Left renal cortex interstitium (tissue), 4 donors: ENCODE measurements around the gene MRPL38. TPM values are rescaled to one million over a fixed set of nuclear protein-coding genes. Genes with fewer than 3 reads are reported as not detected.
"Not testable (repeated sequence)": the region's sequence is repeated elsewhere in the genome, so short reads cannot be mapped to it uniquely, and the experiment has no call there.

Experiments
- DNase-seq, 4 donors: peaks; one replicate each; pipeline ENCODE4 v3.0.0-alpha.2; 2013; ENCODE audit warnings: low read depth in 4 of 4, low spot score in 2 of 4, missing footprints in 1 of 4
- polyA plus RNA-seq, 4 donors: library from polyadenylated mRNA; unstranded; fragments of 120-200 nt; gene quantifications; one replicate each; pipeline ENCODE4 v1.2.1, GENCODE V29; 2013; ENCODE audit not compliant: insufficient read length in 4 of 4

MRPL38 gene
- polyA plus RNA-seq, 4 donors, result 72.9 to 113 (median 94.0) TPM

DNA sequence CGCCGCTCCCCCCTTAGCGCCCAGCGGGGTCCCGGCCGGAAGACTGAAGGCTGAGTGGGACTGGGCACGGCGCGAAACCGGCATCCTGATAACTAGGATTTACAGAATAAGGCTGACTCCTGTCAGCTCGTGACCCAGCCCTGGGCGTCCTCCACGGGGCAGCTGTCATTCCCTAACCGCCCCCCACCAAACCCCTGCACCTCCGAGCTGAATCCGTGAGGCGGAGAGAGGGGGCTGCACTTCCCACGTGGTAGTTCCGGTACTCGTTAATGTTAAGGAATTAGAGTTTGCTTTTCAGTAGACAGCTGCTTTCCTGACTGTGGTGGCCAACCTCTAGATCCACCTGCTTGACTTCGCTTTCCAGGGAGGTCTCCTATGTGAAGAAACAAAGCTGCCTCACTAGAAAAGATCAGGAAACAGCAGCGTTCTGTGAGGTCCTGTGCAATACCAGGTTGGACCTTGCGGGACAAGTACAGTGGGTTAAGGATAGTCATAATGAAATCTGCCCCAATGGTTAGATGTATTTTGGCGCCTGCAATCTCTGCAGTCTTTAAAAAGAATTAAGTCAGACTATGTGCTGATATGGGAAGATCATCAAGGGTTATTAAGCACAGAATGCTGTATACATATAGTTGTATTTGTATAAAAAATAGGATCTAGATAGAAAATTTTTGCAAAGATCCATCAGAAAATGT lies 48.5 kb downstream of the MRPL38 start:
- DNase-seq, result no peak

GRCh38 chr17:75855310-75856061 lies 49.2 kb downstream of the MRPL38 start, which contains the start of gene WBP2:
WBP2 (minus strand) TSS chr17:75855335; CDS start chr17:75855297, 38 bp downstream.
- DNase-seq, result peak; percentile 97 to 100 (median 99)

DNA sequence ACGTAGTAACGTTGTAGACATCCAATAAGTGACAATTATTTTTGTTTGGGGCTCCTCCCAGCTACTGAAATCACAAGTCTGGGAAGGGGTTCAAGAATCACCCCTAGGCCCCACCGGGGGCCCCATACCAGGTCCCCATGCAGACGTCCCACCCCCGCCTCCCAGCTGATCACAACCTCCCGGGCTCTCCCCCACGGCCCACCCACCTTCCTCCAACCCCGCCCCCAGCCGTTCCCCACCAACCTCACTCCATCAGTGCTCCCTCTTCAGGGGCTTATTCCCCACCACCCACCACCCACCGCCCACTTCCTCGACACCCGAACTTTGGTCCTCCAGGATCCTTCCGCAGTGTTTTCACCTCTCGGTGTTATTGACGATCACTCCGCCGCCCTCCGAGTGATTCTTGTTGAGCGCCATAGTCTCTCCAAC lies 49.8 kb downstream of the MRPL38 start:
- DNase-seq, result no peak

- DNase-seq, result no peak
These were observed 50.5 kb downstream of the MRPL38 start for GRCh38 chr17:75854101-75854748.

- no peak for DNase-seq
These were observed 51.3 kb downstream of the MRPL38 start for GRCh38 chr17:75853433-75853832.

DNA sequence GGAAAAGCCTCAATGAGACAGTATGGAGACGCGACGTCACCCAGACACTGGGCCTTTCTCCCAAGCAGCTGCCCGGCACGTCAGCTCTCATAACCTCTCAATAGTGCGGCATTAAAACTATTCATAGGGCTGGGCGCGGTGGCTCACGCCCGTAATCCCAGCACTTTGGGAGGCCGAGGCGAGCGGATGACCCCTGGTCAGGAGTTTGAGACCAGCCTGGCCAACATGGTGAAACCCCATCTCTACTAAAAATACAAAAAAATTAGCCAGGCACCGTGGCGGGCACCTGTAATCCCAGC lies 53.0 kb downstream of the MRPL38 start:
- not testable (repeated sequence) for DNase-seq

GRCh38 chr17:75850928-75851692 lies 53.6 kb downstream of the MRPL38 start:
- no peak for DNase-seq

DNA sequence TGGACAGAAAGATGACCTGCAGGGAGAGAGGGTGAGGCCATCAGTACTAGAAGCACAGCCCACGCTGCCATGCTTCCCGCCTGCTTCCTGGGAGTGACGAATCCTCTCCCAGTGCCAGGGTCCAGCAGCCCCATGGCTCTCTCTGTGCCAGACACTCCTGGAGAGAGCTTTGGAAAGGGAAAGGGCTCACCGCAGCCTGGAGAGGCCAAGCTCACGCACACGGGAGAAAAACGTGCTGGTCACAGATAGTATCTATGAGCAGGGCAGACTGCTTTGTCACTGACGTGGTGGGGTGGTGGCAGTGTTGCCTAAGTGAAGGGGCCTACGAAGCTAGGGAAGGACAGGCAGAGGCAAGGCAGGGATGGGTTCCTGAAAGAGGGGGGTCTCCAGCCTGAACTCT lies 55.0 kb downstream of the MRPL38 start:
- DNase-seq, result no peak

- DNase-seq, result no peak
These were observed 55.4 kb downstream of the MRPL38 start for GRCh38 chr17:75849279-75849646.

Other genes starting within 250 kb of the MRPL38 start
- gene RECQL5, start 237.7 kb downstream of the MRPL38 start, polyA plus RNA-seq, result 10 to 100 TPM; 31.6 to 59.3 (median 46.1) TPM
- gene SAP30BP, start 237.5 kb downstream of the MRPL38 start, polyA plus RNA-seq, result 100 to 1,000 TPM in 2 of 4 donors, 10 to 100 TPM in 2; 89.1 to 103 (median 97.9) TPM
- gene ITGB4, start 183.4 kb downstream of the MRPL38 start, polyA plus RNA-seq, result 10 to 100 TPM; 11.3 to 16.5 (median 11.6) TPM
- gene GALK1, start 139.7 kb downstream of the MRPL38 start, polyA plus RNA-seq, result 10 to 100 TPM; 25.3 to 41.3 (median 32.1) TPM
- gene UNK, start 120.1 kb downstream of the MRPL38 start, polyA plus RNA-seq, result 10 to 100 TPM; 32.5 to 55.4 (median 44.9) TPM
- 1 to 10 TPM; 4.1 to 7.7 (median 5.7) TPM for gene UNC13D, start 60.5 kb downstream of the MRPL38 start, polyA plus RNA-seq
- gene WBP2, start 49.5 kb downstream of the MRPL38 start, polyA plus RNA-seq, result 10 to 100 TPM; 79.8 to 92.5 (median 84.8) TPM
- 1 to 10 TPM; 5.6 to 7.5 (median 6.6) TPM for gene TRIM47, start 26.3 kb downstream of the MRPL38 start, polyA plus RNA-seq
- 10 to 100 TPM; 12.2 to 19.6 (median 15.9) TPM for gene TRIM65, start 7.9 kb downstream of the MRPL38 start, polyA plus RNA-seq
- gene FBF1, start 36.2 kb upstream of the MRPL38 start, polyA plus RNA-seq, result 10 to 100 TPM in 2 of 4 donors, 1 to 10 TPM in 2; 5.5 to 16.9 (median 10.8) TPM
- 10 to 100 TPM; 28.2 to 37.6 (median 36.2) TPM for gene ACOX1, start 74.3 kb upstream of the MRPL38 start, polyA plus RNA-seq
- gene TEN1, start 74.4 kb upstream of the MRPL38 start, polyA plus RNA-seq, result 10 to 100 TPM; 19.0 to 32.8 (median 27.4) TPM
- 10 to 100 TPM in 2 of 4 donors, 1 to 10 TPM in 2; 8.1 to 28.0 (median 15.3) TPM for gene CDK3, start 96.0 kb upstream of the MRPL38 start, polyA plus RNA-seq
- 10 to 100 TPM; 15.1 to 26.1 (median 22.9) TPM for gene EVPL, start 122.4 kb upstream of the MRPL38 start, polyA plus RNA-seq
- 100 to 1,000 TPM in 2 of 4 donors, 10 to 100 TPM in 2; 95.3 to 110 (median 101) TPM for gene SRP68, start 167.6 kb upstream of the MRPL38 start, polyA plus RNA-seq
- under 1 TPM; 0.25 to 0.88 (median 0.26) TPM for gene GALR2, start 169.9 kb upstream of the MRPL38 start, polyA plus RNA-seq
- gene ZACN, start 174.3 kb upstream of the MRPL38 start, polyA plus RNA-seq, result 10 to 100 TPM; 14.3 to 25.9 (median 21.9) TPM
- 100 to 1,000 TPM; 151 to 179 (median 158) TPM for gene EXOC7, start 198.9 kb upstream of the MRPL38 start, polyA plus RNA-seq
- gene FOXJ1, start 236.4 kb upstream of the MRPL38 start, polyA plus RNA-seq, result 10 to 100 TPM; 16.4 to 30.7 (median 25.9) TPM